Kidney (tissue), 14 donors: ENCODE data around the gene CCND1. TPM values are rescaled to one million over a fixed set of nuclear protein-coding genes. Genes with fewer than 3 reads are reported as not detected.
"Not testable (repeated sequence)": the region's sequence is repeated elsewhere in the genome, so short reads cannot be mapped to it uniquely, and the experiment has no call there.

Source experiments
- DNase-seq, 5 donors: peaks; one replicate each; pipeline ENCODE4 v3.0.0-alpha.2; 2013 to 2020
- FAIRE-seq: peaks from 2 replicates; lab custom pipeline; 2012; peaks lifted over from hg19 to GRCh38; lab: Jason Lieb, UNC
- H3K27ac ChIP-seq, 2 donors: one replicate each; pipeline ENCODE4 v1.7.0; 2013; ENCODE audit warnings: low read depth in 2 of 2, low read length in 2 of 2, inconsistent platforms in 1 of 2
- H3K27me3 ChIP-seq: one replicate; pipeline ENCODE4 v1.7.1; 2013; ENCODE audit warnings: low read length, inconsistent platforms; ENCODE audit not compliant: control insufficient read depth, insufficient read depth
- H3K36me3 ChIP-seq, 3 donors: one replicate each; pipeline versions ENCODE4 v1.7.0 to v1.7.1; 2013; ENCODE audit warnings: low read length in 3 of 3, control low read depth in 1 of 3, inconsistent platforms in 1 of 3; ENCODE audit not compliant: insufficient read depth in 3 of 3, control insufficient read depth in 2 of 3
- H3K4me1 ChIP-seq, 3 donors: one replicate each; pipeline versions ENCODE4 v1.7.0 to v1.7.1; 2013; ENCODE audit warnings: low read length in 3 of 3, inconsistent platforms in 1 of 3, low read depth in 1 of 3; ENCODE audit not compliant: control insufficient read depth in 2 of 3, insufficient read depth in 2 of 3
- H3K4me3 ChIP-seq, 3 donors: one replicate each; pipeline versions ENCODE4 v1.7.0 to v1.8.1; 2013; ENCODE audit warnings: low read length in 3 of 3, control low read depth in 1 of 3, inconsistent platforms in 1 of 3
- H3K9ac ChIP-seq, 3 donors: one replicate each; pipeline versions ENCODE4 v1.7.0 to v1.7.1; 2013; ENCODE audit warnings: low read length in 3 of 3, control low read depth in 1 of 3, inconsistent platforms in 1 of 3
- H3K9me3 ChIP-seq, 3 donors: one replicate each; pipeline versions ENCODE4 v1.7.0 to v1.7.1; 2013; ENCODE audit warnings: low read length in 3 of 3, control low read depth in 1 of 3, inconsistent platforms in 1 of 3; ENCODE audit not compliant: control insufficient read depth in 2 of 3, insufficient read depth in 1 of 3
- intact Hi-C: fragments of 100-400 bp; cut with DNase I; formaldehyde crosslinking; loops from one replicate; pipeline ENCODE4 v1.11.1; 2022
- polyA plus RNA-seq: library from polyadenylated mRNA; stranded (reverse); fragments of 350-450 nt; fragmentation: Illumina TruSeq; extraction: RNeasy Lipid Tissue Mini Kit (QIAGEN cat#74804); gene quantifications from one replicate; pipeline ENCODE4 v1.2.3, GENCODE V29; 2014; ENCODE audit warnings: low read depth, low replicate concordance; ENCODE audit not compliant: insufficient read depth
- total RNA-seq: library from RNA; stranded (reverse); fragmentation: NEBNext Ultra II Directional; extraction: Animal tissue kit (Norgen Biotek cat#: 25700); gene quantifications from one replicate; pipeline ENCODE4 v1.2.1, GENCODE V29; 2021
- TF ChIP-seq, protein P1 (sequence below): IDR thresholded peaks from 3 replicates; pipeline ENCODE4 v1.5.1; 2012; ENCODE audit warnings: mild to moderate bottlenecking, moderate library complexity, borderline replicate concordance; ENCODE audit not compliant: insufficient read depth; ENCODE audit errors: extremely low read depth
- donor health status: control.
- donor health status: control.
- donor health status: control.
- donor health status: control.
- donor health status: control.
- donor health status: DM: yes; HTN: yes; CAD: no.
- donor health status: Normal renal cell carcinoma (clear cell type).

CCND1 gene
- total and polyA plus RNA-seq, 2 donors from 2014 or later = 37.6 to 142 TPM

DNA sequence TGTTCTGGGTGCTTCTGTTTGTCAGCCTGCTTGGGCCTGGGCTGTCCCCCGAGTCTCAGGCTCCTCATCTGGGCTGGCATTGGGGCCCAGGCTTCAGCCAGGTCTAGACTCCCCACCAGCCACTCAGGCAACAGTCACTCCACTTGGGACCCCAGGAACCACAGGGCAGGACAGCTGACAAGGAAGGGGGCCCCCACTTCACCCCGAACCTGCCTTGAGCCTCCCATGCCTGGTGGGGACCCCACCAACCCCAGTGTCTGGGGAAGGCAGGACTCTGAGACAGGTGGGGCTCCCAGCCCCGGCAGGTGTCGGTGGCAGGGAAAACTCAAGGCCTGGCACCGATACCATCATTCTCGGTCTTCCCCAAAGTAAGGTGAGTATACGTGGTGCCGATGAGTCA is 45.9 kb downstream of the CCND1 start:
- H3K9ac ChIP-seq = no peak overlapping the region
- H3K36me3 ChIP-seq = no peaks in the 10 kb centered on the region
- DNase-seq = no peak
- intact Hi-C loops = no loop called here
- no peaks in the 10 kb centered on the region for H3K4me1 ChIP-seq
- no peaks in the 10 kb centered on the region for H3K9me3 ChIP-seq
- TF ChIP-seq, protein P1, sequence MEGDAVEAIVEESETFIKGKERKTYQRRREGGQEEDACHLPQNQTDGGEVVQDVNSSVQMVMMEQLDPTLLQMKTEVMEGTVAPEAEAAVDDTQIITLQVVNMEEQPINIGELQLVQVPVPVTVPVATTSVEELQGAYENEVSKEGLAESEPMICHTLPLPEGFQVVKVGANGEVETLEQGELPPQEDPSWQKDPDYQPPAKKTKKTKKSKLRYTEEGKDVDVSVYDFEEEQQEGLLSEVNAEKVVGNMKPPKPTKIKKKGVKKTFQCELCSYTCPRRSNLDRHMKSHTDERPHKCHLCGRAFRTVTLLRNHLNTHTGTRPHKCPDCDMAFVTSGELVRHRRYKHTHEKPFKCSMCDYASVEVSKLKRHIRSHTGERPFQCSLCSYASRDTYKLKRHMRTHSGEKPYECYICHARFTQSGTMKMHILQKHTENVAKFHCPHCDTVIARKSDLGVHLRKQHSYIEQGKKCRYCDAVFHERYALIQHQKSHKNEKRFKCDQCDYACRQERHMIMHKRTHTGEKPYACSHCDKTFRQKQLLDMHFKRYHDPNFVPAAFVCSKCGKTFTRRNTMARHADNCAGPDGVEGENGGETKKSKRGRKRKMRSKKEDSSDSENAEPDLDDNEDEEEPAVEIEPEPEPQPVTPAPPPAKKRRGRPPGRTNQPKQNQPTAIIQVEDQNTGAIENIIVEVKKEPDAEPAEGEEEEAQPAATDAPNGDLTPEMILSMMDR = no peak
- H3K27me3 ChIP-seq = no peaks in the 10 kb centered on the region
- no peak for FAIRE-seq
- H3K27ac ChIP-seq = no peak overlapping the region
- no peak overlapping the region for H3K4me3 ChIP-seq

DNA sequence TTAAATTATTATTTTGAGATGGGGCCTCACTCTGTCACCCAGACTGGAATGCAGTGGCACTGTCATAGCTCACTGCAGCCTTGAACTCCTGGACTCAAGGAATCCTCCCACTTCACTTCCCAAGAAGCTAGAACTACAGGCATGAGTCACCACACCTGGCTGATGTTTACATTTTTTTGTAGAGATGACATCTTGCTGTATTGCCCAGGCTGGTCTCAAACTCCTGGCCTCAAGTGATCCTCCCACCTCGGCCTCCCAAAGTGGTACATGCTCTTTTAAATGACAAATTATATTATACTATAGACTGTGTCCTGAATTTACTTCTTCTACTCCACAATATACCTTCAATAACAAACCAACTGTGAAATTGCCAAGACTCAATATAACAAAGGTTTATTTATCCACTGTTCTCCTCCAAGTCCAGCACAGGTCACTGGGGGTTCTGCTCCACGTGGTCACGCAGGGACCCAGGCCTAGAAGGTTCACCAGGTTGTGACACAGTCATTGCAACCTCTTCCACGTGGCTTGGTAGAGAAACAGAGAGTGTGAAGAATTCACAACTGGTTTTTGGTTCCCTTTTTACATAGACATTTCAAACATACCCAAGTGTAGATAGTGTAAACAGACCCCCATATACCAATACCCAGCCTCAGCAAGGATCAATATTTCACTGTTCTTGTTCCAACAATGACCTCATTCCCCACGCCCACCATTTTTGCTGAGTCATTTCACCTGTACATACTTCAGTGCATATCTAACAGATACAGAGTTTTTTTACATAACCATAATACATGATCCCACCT is 47.2 kb downstream of the CCND1 start:
- H3K36me3 ChIP-seq, H3K9ac ChIP-seq, H3K4me3 ChIP-seq, DNase-seq, H3K27me3 ChIP-seq, FAIRE-seq, H3K27ac ChIP-seq, H3K9me3 ChIP-seq, intact Hi-C loops, H3K4me1 ChIP-seq: not testable (repeated sequence)

DNA sequence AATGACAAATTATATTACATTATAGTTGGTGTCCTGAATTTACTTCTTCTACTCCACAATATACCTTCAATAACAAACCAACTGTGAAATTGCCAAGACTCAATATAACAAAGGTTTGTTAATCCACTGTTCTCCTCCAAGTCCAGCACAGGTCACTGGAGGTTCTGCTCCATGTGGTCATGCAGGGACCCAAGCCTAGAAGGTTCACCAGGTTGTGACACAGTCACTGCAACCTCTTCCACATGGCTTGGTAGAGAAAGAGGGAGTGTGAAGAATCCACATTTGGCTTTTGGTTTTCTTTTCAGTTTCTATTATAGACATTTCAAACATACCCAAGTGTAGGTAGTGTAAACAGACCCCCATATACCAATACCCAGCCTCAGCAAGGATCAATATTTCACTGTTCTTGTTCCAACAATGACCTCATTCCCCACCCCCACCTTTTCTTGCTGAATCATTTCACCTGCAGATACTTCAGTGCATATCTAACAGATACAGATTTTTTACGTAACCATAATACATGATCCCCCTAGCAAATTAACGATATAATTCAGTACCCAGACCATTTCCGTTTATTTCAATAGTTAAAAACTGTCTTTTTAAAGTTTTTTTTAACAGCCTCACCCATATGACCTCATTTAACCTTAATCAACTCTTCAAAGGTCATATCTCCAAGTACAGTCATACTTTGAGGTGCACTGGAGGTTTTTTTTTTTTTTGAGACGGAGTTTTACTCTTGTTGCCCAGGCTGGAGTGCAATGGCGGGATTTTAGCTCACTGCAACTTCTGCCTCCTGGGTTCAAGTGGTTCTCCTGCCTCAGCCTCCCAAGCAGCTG is 48.7 kb downstream of the CCND1 start:
- no peak overlapping the region for H3K4me3 ChIP-seq
- TF ChIP-seq, protein P1 = no peak
- no peak overlapping the region for H3K9ac ChIP-seq
- H3K27ac ChIP-seq = no peak overlapping the region
- no peaks in the 10 kb centered on the region for H3K36me3 ChIP-seq
- no peaks in the 10 kb centered on the region for H3K4me1 ChIP-seq
- no peaks in the 10 kb centered on the region for H3K9me3 ChIP-seq
- intact Hi-C loops = loop anchor here (10.0 kb wide), 1 partner anchor 505 kb away; no protein-coding TSS in a partner anchor
- no peak for DNase-seq
- no peak for FAIRE-seq
- H3K27me3 ChIP-seq = no peaks in the 10 kb centered on the region

DNA sequence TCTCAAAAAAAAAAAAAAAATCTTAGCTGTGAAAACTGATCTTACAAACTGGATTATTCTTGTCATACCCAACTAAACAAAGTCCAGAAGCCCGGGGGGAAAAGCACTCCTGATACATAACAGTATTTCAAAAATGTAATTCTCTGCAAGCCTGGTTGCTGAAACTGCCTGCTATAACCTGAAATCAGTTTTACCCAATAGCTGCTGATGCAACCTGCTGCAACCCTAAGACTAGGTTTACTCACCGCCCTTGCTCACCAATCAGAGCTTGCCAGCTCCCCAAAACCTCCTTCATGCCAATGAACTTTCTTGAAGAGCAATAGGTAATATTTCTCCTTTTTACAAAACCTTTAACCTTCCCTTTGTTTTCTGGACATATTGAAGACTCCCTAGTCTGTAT is 50.5 kb downstream of the CCND1 start:
- intact Hi-C loops = loop anchor here (10.0 kb wide), 1 partner anchor 503 kb away; no protein-coding TSS in a partner anchor
- FAIRE-seq = no peak

More for the DNA sequence above, 50.5 kb downstream of the CCND1 start:
- Histone ChIP-seq H3K27ac (no peak overlapping the region), H3K4me3 (no peak overlapping the region), H3K4me1 (no peaks in the 10 kb centered on the region), H3K9ac (no peak overlapping the region), H3K9me3 (no peaks in the 10 kb centered on the region), H3K36me3 (no peaks in the 10 kb centered on the region), H3K27me3 (no peaks in the 10 kb centered on the region)
- TF ChIP-seq, protein P1 = no peak
- no peak for DNase-seq
